Ovary (tissue), 9 donors: ENCODE measurements around the gene XPNPEP1. TPM values are rescaled to one million over a fixed set of nuclear protein-coding genes. Genes with fewer than 3 reads are reported as not detected.
A peak's percentile ranks its signal among the peaks of the same experiment; 100 is the strongest.

Experiments
- DNase-seq, 5 donors: peaks; one replicate each; pipeline ENCODE4 v3.0.0-alpha.2; 2019 to 2020
- H3K27ac ChIP-seq, 2 donors: fragments of 200-600 bp; one replicate each; pipeline versions ENCODE4 v1.5.1 to v1.8.0; 2019 to 2022
- H3K27me3 ChIP-seq: fragments of 200-600 bp; one replicate; pipeline ENCODE4 v1.8.0; 2022
- H3K36me3 ChIP-seq: fragments of 200-600 bp; sonication (generic); one replicate; pipeline ENCODE4 v1.5.1; 2019
- H3K4me1 ChIP-seq: one replicate; pipeline ENCODE4 v1.8.1; 2013; ENCODE audit warnings: mild to moderate bottlenecking, moderate library complexity; ENCODE audit not compliant: insufficient read depth
- H3K4me3 ChIP-seq: fragments of 200-600 bp; sonication (generic); one replicate; pipeline ENCODE4 v1.5.1; 2017
- H3K9me3 ChIP-seq, 2 donors: fragments of 200-600 bp in 1 of 2; sonication (generic) in 1 of 2; one replicate each; pipeline versions ENCODE4 v1.5.1 to v1.8.1; 2013 to 2019; ENCODE audit warnings: mild to moderate bottlenecking in 1 of 2, moderate library complexity in 1 of 2
- EP300 ChIP-seq: sonication (generic); formaldehyde crosslinking; IDR thresholded peaks from one replicate; pipeline ENCODE4 v1.6.1; 2017; ENCODE audit warnings: antibody characterized with exemption
- POLR2A ChIP-seq: fragments of 450-650 bp; IDR thresholded peaks from one replicate; pipeline ENCODE4 v1.6.1; 2017; ENCODE audit warnings: antibody characterized with exemption, mild to moderate bottlenecking, moderate library complexity
- WGBS, 3 donors: extraction: QIAGEN DNeasy Blood & Tissue Kit in 1 of 3; methylation state at CpG; one replicate each; pipeline versions ENCODE4 v1.1.5 to v1.1.7; 2013 to 2017; 5-methylcytosine and 5-hydroxymethylcytosine counted together
- intact Hi-C, 4 donors: fragments of 100-400 bp; cut with DNase I; formaldehyde crosslinking; loops; one replicate each; pipeline versions ENCODE4 v1.11.0 to v1.15.1; 2022 to 2023
- polyA plus RNA-seq, 2 donors: library from polyadenylated mRNA; stranded (reverse); fragments of 200-250 nt in 1 of 2; fragments of 350-450 nt in 1 of 2; fragmentation: Illumina TruSeq in 1 of 2; extraction: RNeasy Lipid Tissue Mini Kit (QIAGEN cat#74804) in 1 of 2; gene quantifications; one replicate each; pipeline ENCODE4 v1.2.3, GENCODE V29; 2013 to 2014
- total RNA-seq, 7 donors: library from RNA; depleted of rRNA in 2 of 7; stranded (reverse); fragments of >200 nt in 2 of 7; fragmentation: NEBNext Ultra II Directional in 3 of 7; extraction: Animal tissue kit (Norgen Biotek cat#: 25700) in 3 of 7; gene quantifications; one replicate each; pipeline versions ENCODE4 v1.1.0 to v1.2.4, GENCODE V29; 2016 to 2023
- TF ChIP-seq, protein P1 (sequence below), 3 donors: fragments of 450-650 bp in 2 of 3; fragments of 200-600 bp in 1 of 3; IDR thresholded peaks; one replicate each; pipeline versions ENCODE4 v1.5.1 to v1.8.0; 2016 to 2022; ENCODE audit warnings: antibody characterized with exemption in 3 of 3, mild to moderate bottlenecking in 1 of 3
- donor health status: DM: no; HTN: no; CAD: no; lungs with moderate emphysema.
- donor health status: DM: no; HTN: no; CAD: no.
- donor health status: Bipolar disorder and iron deficiency.
- donor health status: DM: yes; HTN: yes; CAD: no.
- donor health status: DM: no; HTN: no; CAD: no.
- donor health status: DM: yes; HTN: yes; CAD: no.

The XPNPEP1 gene
- total and polyA plus RNA-seq, 9 donors: 27.2 to 70.7 (median 47.1) TPM

DNA sequence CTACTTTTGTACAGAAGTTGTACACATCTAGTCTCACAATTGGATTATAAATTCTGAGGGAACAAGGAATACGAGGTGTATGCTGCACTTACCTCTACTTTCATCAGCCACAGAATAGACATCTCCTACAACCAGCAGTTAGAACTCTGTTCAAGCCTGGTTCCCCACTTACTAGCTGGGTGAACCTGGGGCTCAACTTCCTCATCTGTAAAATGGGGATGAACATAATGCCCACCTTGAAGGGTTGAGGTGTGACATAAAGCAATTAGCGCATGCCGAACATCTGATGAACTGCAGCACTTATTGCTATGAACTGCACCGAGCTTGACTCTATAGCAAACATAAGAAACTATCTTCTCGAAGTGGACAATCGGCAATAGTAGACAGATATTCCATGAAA lies 25.3 kb downstream of the XPNPEP1 start:
- no peak overlapping the region for H3K4me3 ChIP-seq
- no peak overlapping the region for H3K27ac ChIP-seq
- TF ChIP-seq, protein P1, sequence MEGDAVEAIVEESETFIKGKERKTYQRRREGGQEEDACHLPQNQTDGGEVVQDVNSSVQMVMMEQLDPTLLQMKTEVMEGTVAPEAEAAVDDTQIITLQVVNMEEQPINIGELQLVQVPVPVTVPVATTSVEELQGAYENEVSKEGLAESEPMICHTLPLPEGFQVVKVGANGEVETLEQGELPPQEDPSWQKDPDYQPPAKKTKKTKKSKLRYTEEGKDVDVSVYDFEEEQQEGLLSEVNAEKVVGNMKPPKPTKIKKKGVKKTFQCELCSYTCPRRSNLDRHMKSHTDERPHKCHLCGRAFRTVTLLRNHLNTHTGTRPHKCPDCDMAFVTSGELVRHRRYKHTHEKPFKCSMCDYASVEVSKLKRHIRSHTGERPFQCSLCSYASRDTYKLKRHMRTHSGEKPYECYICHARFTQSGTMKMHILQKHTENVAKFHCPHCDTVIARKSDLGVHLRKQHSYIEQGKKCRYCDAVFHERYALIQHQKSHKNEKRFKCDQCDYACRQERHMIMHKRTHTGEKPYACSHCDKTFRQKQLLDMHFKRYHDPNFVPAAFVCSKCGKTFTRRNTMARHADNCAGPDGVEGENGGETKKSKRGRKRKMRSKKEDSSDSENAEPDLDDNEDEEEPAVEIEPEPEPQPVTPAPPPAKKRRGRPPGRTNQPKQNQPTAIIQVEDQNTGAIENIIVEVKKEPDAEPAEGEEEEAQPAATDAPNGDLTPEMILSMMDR (IDR thresholded peaks at IDR 0.05): no peak
- TF ChIP-seq POLR2A (no peak), EP300 (no peak)
- no peaks in the 10 kb centered on the region for H3K9me3 ChIP-seq
- H3K4me1 ChIP-seq: peaks cover 34% of the 10 kb centered on the region
- WGBS, 3 donors: 98 to 100% (median 98%) methylated on average over 6 of the region's 6 CpGs
- intact Hi-C loops: loop anchor here in 2 of 4 donors (10.0 kb wide), 2 partner anchors 107 to 327 kb away; partner anchors contain the start of gene ADD3 (in 1 of the 2)
- no peak for DNase-seq
- no peaks in the 10 kb centered on the region for H3K36me3 ChIP-seq
- no peaks in the 10 kb centered on the region for H3K27me3 ChIP-seq

DNA sequence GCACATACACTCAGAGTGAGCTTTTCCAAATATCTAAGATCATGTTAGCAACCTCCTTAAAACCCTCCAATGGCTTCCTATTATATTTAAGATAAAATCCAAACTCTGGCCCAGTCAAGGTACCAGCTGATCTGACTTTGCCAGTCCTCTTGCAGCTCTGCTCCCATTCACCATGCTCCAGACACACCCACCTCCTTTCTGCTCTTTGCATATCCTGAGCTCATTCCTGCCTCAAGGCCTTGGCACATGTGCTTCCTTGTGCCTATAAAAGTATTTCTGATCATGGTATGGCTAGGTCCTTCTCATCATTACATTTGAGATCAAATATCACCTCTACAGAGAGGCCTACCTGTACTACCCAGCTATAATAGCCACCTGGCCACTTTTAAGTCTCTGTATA lies 27.5 kb downstream of the XPNPEP1 start:
- no peaks in the 10 kb centered on the region for H3K9me3 ChIP-seq
- TF ChIP-seq POLR2A: no peak
- TF ChIP-seq, protein P1 (IDR thresholded peaks at IDR 0.05): no peak
- no peak for TF ChIP-seq EP300
- no peaks in the 10 kb centered on the region for H3K36me3 ChIP-seq
- no peak overlapping the region for H3K4me3 ChIP-seq
- peaks cover 35% of the 10 kb centered on the region for H3K4me1 ChIP-seq
- no peak for DNase-seq
- intact Hi-C loops: loop anchor here in 2 of 4 donors (10.0 kb wide), 2 partner anchors 109 to 329 kb away; partner anchors contain the start of gene ADD3 (in 1 of the 2)
- H3K27ac ChIP-seq: peak overlapping the region in 1 of 2 donors; percentile 10
- H3K27me3 ChIP-seq: no peaks in the 10 kb centered on the region

- intact Hi-C loops: loop anchor here in 2 of 4 donors (10.0 kb wide), 2 partner anchors 110 to 330 kb away; partner anchors contain the start of gene ADD3 (in 1 of the 2)
- DNase-seq: no peak
- Histone ChIP-seq H3K4me3 (no peak overlapping the region), H3K27ac (peak overlapping the region; percentile 25 to 42), H3K27me3 (no peaks in the 10 kb centered on the region), H3K4me1 (peaks cover 31% of the 10 kb centered on the region), H3K9me3 (no peaks in the 10 kb centered on the region), H3K36me3 (no peaks in the 10 kb centered on the region)
- 52 to 62% (median 60%) methylated on average over 7 of the region's 7 CpGs for WGBS, 3 donors
- TF ChIP-seq, protein P1 (IDR thresholded peaks at IDR 0.05): no peak
- TF ChIP-seq POLR2A (no peak), EP300 (no peak)
These were observed 28.1 kb downstream of the XPNPEP1 start for GRCh38 chr10:109895095-109895818.

DNA sequence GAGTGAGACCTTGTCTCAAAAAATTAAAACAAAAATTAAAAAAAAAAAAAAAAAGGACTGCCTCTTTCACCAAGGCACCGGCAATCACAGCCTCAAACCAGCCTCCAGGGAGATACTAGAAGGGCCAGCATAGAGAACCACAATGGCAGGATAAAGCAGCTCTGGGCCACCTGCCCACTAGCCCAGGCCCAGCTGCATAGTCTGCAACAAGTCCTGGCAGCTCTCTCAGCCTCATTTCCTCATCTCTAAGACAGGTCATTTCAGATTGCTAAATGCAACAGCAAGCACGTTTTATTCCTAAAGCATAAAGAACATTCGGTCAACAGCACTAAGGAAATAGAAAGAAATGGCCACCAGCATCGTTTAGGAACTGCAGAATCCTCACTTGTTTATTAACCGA lies 28.8 kb downstream of the XPNPEP1 start:
- Histone ChIP-seq H3K27me3 (no peaks in the 10 kb centered on the region), H3K4me1 (peaks cover 26% of the 10 kb centered on the region), H3K36me3 (no peaks in the 10 kb centered on the region), H3K27ac (peak overlapping the region; percentile 25 to 59), H3K9me3 (no peaks in the 10 kb centered on the region), H3K4me3 (no peak overlapping the region)
- TF ChIP-seq EP300: no peak
- 9 to 14% (median 12%) methylated on average over 5 of the region's 5 CpGs for WGBS, 3 donors
- intact Hi-C loops: loop anchor here in 3 of 4 donors (5.0 to 10.0 kb wide), 3 partner anchors 73 to 330 kb away; partner anchors contain the start of gene ADD3 (in 1 of the 3)
- peak; percentile 68 to 80 (median 74) for DNase-seq

- H3K4me1 ChIP-seq: peaks cover 22% of the 10 kb centered on the region
- WGBS, 3 donors: 74 to 88% (median 79%) methylated on average over 4 of the region's 4 CpGs
These were observed 29.9 kb downstream of the XPNPEP1 start for GRCh38 chr10:109893386-109893785.

More at GRCh38 chr10:109893386-109893785, 29.9 kb downstream of the XPNPEP1 start:
- DNase-seq: no peak
- Histone ChIP-seq H3K27ac (peak overlapping the region; percentile 59 to 63), H3K9me3 (no peaks in the 10 kb centered on the region), H3K36me3 (no peaks in the 10 kb centered on the region), H3K27me3 (no peaks in the 10 kb centered on the region), H3K4me3 (no peak overlapping the region)
- intact Hi-C loops: loop anchor here in 3 of 4 donors (5.0 to 10.0 kb wide), 3 partner anchors 74 to 331 kb away; partner anchors contain the start of gene ADD3 (in 1 of the 3)
- TF ChIP-seq, protein P1 (IDR thresholded peaks at IDR 0.05): no peak
- TF ChIP-seq POLR2A (no peak), EP300 (no peak)
